SK-N-SH treated with all-trans-retinoic acid at 6 μM for 48 hours (cell line): Measurements from ENCODE around the gene AEBP2.

Experiments
- ATAC-seq: fragments of 200-7000 bp; cut with Tn5 transposase; 3 replicates; pipeline ENCODE4 v1.9.1; 2020; ENCODE audit warnings: mild to moderate bottlenecking, moderate library complexity
- BACH2 ChIP-seq: fragments of 250-450 bp; sonication (Bioruptor Pico); IDR thresholded peaks from 2 replicates; pipeline ENCODE4 v1.9.0; 2021; ENCODE audit warnings: mild to moderate bottlenecking, borderline replicate concordance
- CREB5 ChIP-seq: fragments of 250-450 bp; sonication (Bioruptor Pico); IDR thresholded peaks from 2 replicates; pipeline ENCODE4 v1.5.1; 2020; ENCODE audit warnings: low read depth, mild to moderate bottlenecking, moderate library complexity
- CSRNP3 ChIP-seq: fragments of 250-450 bp; sonication (Bioruptor Pico); IDR thresholded peaks from 2 replicates; pipeline ENCODE4 v1.5.1; 2021; ENCODE audit warnings: mild to moderate bottlenecking, moderate library complexity
- ESRRG ChIP-seq: fragments of 250-450 bp; sonication (Bioruptor Pico); IDR thresholded peaks from 2 replicates; pipeline ENCODE4 v1.6.1; 2021; ENCODE audit warnings: mild to moderate bottlenecking
- GLIS3 ChIP-seq: fragments of 250-450 bp; sonication (Bioruptor Pico); IDR thresholded peaks from 2 replicates; pipeline ENCODE4 v1.5.0; 2020; ENCODE audit warnings: mild to moderate bottlenecking, moderate library complexity
- ISL1 ChIP-seq: fragments of 250-450 bp; sonication (Bioruptor Pico); IDR thresholded peaks from 2 replicates; pipeline ENCODE4 v2.1.2; 2022; ENCODE audit warnings: mild to moderate bottlenecking, moderate library complexity
- OSR1 ChIP-seq: fragments of 250-450 bp; sonication (Bioruptor Pico); IDR thresholded peaks from 2 replicates; pipeline ENCODE4 v1.8.0; 2022; ENCODE audit warnings: moderate library complexity, mild to moderate bottlenecking, inconsistent platforms
- PATZ1 ChIP-seq: fragments of 250-450 bp; sonication (Bioruptor Pico); IDR thresholded peaks from 2 replicates; pipeline ENCODE4 v1.8.0; 2020; ENCODE audit warnings: mild to moderate bottlenecking, moderate library complexity, borderline replicate concordance
- PPARA ChIP-seq: fragments of 250-450 bp; sonication (Bioruptor Pico); IDR thresholded peaks from 2 replicates; pipeline ENCODE4 v1.5.0; 2020; ENCODE audit warnings: mild to moderate bottlenecking, borderline replicate concordance
- SNAI2 ChIP-seq: fragments of 250-450 bp; sonication (Bioruptor Pico); IDR thresholded peaks from 2 replicates; pipeline ENCODE4 v1.5.0; 2020; ENCODE audit warnings: mild to moderate bottlenecking, moderate library complexity
- TCF4 ChIP-seq: fragments of 250-450 bp; sonication (Bioruptor Pico); IDR thresholded peaks from 2 replicates; pipeline ENCODE4 v1.8.0; 2021; ENCODE audit warnings: mild to moderate bottlenecking, moderate library complexity, borderline replicate concordance
- TOX ChIP-seq: fragments of 250-450 bp; sonication (Bioruptor Pico); IDR thresholded peaks from 2 replicates; pipeline ENCODE4 v1.8.0; 2021; ENCODE audit warnings: mild to moderate bottlenecking, moderate library complexity, borderline replicate concordance
- TSHZ2 ChIP-seq: fragments of 250-450 bp; sonication (Bioruptor Pico); IDR thresholded peaks from 2 replicates; pipeline ENCODE4 v1.5.0; 2020; ENCODE audit warnings: mild to moderate bottlenecking, moderate library complexity
- ZC3H10 ChIP-seq: fragments of 250-450 bp; sonication (Bioruptor Pico); IDR thresholded peaks from 2 replicates; pipeline ENCODE4 v1.5.1; 2021; ENCODE audit warnings: mild to moderate bottlenecking, moderate library complexity
- ZFP3 ChIP-seq: fragments of 250-450 bp; sonication (Bioruptor Pico); IDR thresholded peaks from 2 replicates; pipeline ENCODE4 v1.5.0; 2020; ENCODE audit warnings: mild to moderate bottlenecking, moderate library complexity
- ZFP30 ChIP-seq: fragments of 450-650 bp; formaldehyde crosslinking; IDR thresholded peaks from 2 replicates; pipeline ENCODE4 v1.5.0; 2022; ENCODE audit warnings: mild to moderate bottlenecking, moderate library complexity
- ZNF565 ChIP-seq: fragments of 450-650 bp; formaldehyde crosslinking; conservative IDR thresholded peaks from 2 replicates; pipeline ENCODE4 v1.5.0; 2020; ENCODE audit warnings: low read depth, mild to moderate bottlenecking, moderate library complexity
- ZNF70 ChIP-seq: fragments of 450-650 bp; formaldehyde crosslinking; IDR thresholded peaks from 2 replicates; pipeline ENCODE4 v1.5.0; 2020; ENCODE audit warnings: mild to moderate bottlenecking, moderate library complexity
- TF ChIP-seq, protein P1 (sequence below): fragments of 250-450 bp; sonication (Bioruptor Pico); IDR thresholded peaks from 2 replicates; pipeline ENCODE4 v1.8.0; 2021; ENCODE audit warnings: low read depth, mild to moderate bottlenecking, moderate library complexity, borderline replicate concordance

The AEBP2 gene

GRCh38 chr12:19402211-19402610 is 37.1 kb upstream of the AEBP2 start (continued):
- TF ChIP-seq, protein P1, sequence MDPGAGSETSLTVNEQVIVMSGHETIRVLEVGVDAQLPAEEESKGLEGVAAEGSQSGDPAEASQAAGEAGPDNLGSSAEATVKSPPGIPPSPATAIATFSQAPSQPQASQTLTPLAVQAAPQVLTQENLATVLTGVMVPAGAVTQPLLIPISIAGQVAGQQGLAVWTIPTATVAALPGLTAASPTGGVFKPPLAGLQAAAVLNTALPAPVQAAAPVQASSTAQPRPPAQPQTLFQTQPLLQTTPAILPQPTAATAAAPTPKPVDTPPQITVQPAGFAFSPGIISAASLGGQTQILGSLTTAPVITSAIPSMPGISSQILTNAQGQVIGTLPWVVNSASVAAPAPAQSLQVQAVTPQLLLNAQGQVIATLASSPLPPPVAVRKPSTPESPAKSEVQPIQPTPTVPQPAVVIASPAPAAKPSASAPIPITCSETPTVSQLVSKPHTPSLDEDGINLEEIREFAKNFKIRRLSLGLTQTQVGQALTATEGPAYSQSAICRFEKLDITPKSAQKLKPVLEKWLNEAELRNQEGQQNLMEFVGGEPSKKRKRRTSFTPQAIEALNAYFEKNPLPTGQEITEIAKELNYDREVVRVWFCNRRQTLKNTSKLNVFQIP (CRISPR knock-in tag) = no peak
- no peak for TF ChIP-seq ZNF70 (CRISPR knock-in tag)

- TF ChIP-seq SNAI2 (CRISPR knock-in tag) (no peak), TOX (CRISPR knock-in tag) (no peak), CREB5 (no peak), PATZ1 (CRISPR knock-in tag) (no peak), ZNF565 (CRISPR knock-in tag) (no peak), CSRNP3 (no peak), TSHZ2 (CRISPR knock-in tag) (no peak), PPARA (CRISPR knock-in tag) (no peak), ZFP30 (CRISPR knock-in tag) (no peak), TCF4 (CRISPR knock-in tag) (no peak), ZFP3 (no peak), ZNF70 (CRISPR knock-in tag) (no peak), ISL1 (CRISPR knock-in tag) (no peak), GLIS3 (CRISPR knock-in tag) (no peak), BACH2 (CRISPR knock-in tag) (no peak), ESRRG (CRISPR knock-in tag) (no peak), ZC3H10 (CRISPR knock-in tag) (no peak), OSR1 (no peak)
- TF ChIP-seq, protein P1 (CRISPR knock-in tag) = no peak
- peak; percentile 83 for ATAC-seq
Observed at GRCh38 chr12:19402743-19403431, 36.4 kb upstream of the AEBP2 start.
